CD14-positive monocyte (primary cell): ENCODE results near the gene GTF2H4. TPM values are rescaled to one million over a fixed set of nuclear protein-coding genes. Genes with fewer than 3 reads are reported as not detected.
A peak's percentile ranks its signal among the peaks of the same experiment; 100 is the strongest.

Source experiments
- DNase-seq, 3 donors: peaks; one replicate each; pipeline ENCODE4 v3.0.0-alpha.2; 2011 to 2022
- H2AFZ ChIP-seq: 2 replicates; pipeline ENCODE4 v1.6.0; 2012; ENCODE audit warnings: mild to moderate bottlenecking, low read depth, low read length, inconsistent platforms; ENCODE audit not compliant: insufficient read depth, poor library complexity, severe bottlenecking
- H3K27ac ChIP-seq, 2 donors: 1 replicate in 1 of 2; 2 replicates in 1 of 2; pipeline ENCODE4 v1.5.1; 2012 to 2013; ENCODE audit warnings: low read length in 2 of 2, control low read depth in 1 of 2, inconsistent platforms in 1 of 2, low read depth in 1 of 2, mild to moderate bottlenecking in 1 of 2
- H3K27me3 ChIP-seq, 2 donors: one replicate each; pipeline versions ENCODE4 v1.6.0 to v1.6.1; 2011 to 2013; ENCODE audit warnings: low read length in 2 of 2; ENCODE audit not compliant: control insufficient read depth in 2 of 2, insufficient read depth in 2 of 2
- H3K36me3 ChIP-seq, 2 donors: replicated peaks in 1 of 2; 1 replicate in 1 of 2; 2 replicates in 1 of 2; pipeline versions ENCODE4 v1.5.1 to v1.6.1; 2012 to 2013; ENCODE audit warnings: low read length in 2 of 2, control low read depth in 1 of 2, inconsistent platforms in 1 of 2, mild to moderate bottlenecking in 1 of 2; ENCODE audit not compliant: insufficient read depth in 2 of 2, control insufficient read depth in 1 of 2
- H3K4me1 ChIP-seq, 2 donors: 1 replicate in 1 of 2; 2 replicates in 1 of 2; pipeline versions ENCODE4 v1.5.1 to v1.6.1; 2012 to 2013; ENCODE audit warnings: low read length in 2 of 2, control low read depth in 1 of 2, inconsistent platforms in 1 of 2, mild to moderate bottlenecking in 1 of 2, moderate library complexity in 1 of 2; ENCODE audit not compliant: insufficient read depth in 2 of 2, control insufficient read depth in 1 of 2
- H3K4me2 ChIP-seq: replicated peaks from 2 replicates; pipeline ENCODE3; 2012; ENCODE audit warnings: low read length, moderate library complexity, mild to moderate bottlenecking; ENCODE audit not compliant: poor library complexity, severe bottlenecking; ENCODE audit errors: extremely low read depth
- H3K4me3 ChIP-seq, 3 experiments: fragments of 200-600 bp in 1 of 3; sonication (generic) in 1 of 3; replicated peaks in 1 of 3; 1 replicate in 2 of 3; 2 replicates in 1 of 3; pipeline ENCODE4 v1.5.1; 2011 to 2013; ENCODE audit warnings: low read length in 3 of 3, mild to moderate bottlenecking in 3 of 3, control low read depth in 2 of 3, low read depth in 2 of 3, inconsistent platforms in 1 of 3, moderate library complexity in 1 of 3
- H3K79me2 ChIP-seq: 2 replicates; pipeline ENCODE4 v1.6.0; 2012; ENCODE audit warnings: mild to moderate bottlenecking, control low read depth, inconsistent platforms, low read length, moderate library complexity; ENCODE audit not compliant: insufficient read depth
- H3K9ac ChIP-seq: 2 replicates; pipeline ENCODE4 v1.6.0; 2017; ENCODE audit warnings: low read length, mild to moderate bottlenecking; ENCODE audit not compliant: insufficient read depth, poor library complexity, severe bottlenecking
- H3K9me3 ChIP-seq, 2 donors: replicated peaks in 1 of 2; 1 replicate in 1 of 2; 2 replicates in 1 of 2; pipeline versions ENCODE4 v1.5.1 to v1.6.1; 2012 to 2013; ENCODE audit warnings: low read length in 2 of 2, control low read depth in 1 of 2; ENCODE audit not compliant: control insufficient read depth in 1 of 2, insufficient read depth in 1 of 2
- H4K20me1 ChIP-seq: 2 replicates; pipeline ENCODE4 v1.6.0; 2012; ENCODE audit warnings: mild to moderate bottlenecking, low read length, control low read depth, moderate library complexity; ENCODE audit not compliant: insufficient read depth
- H3K27ac Mint-ChIP-seq, 7 donors: one replicate each; pipeline ENCODE4 v1.8.0; 2020; ENCODE audit warnings: mild to moderate bottlenecking in 7 of 7, mixed read lengths in 7 of 7, moderate library complexity in 6 of 7, inconsistent platforms in 2 of 7
- H3K27me3 Mint-ChIP-seq, 3 donors: one replicate each; pipeline ENCODE4 v1.8.0; 2021 to 2022; ENCODE audit warnings: low read depth in 3 of 3, mild to moderate bottlenecking in 3 of 3, mixed read lengths in 3 of 3, moderate library complexity in 3 of 3, inconsistent platforms in 1 of 3
- H3K36me3 Mint-ChIP-seq, 2 donors: one replicate each; pipeline ENCODE4 v1.8.0; 2020; ENCODE audit warnings: mixed read lengths in 2 of 2, inconsistent platforms in 1 of 2, mild to moderate bottlenecking in 1 of 2
- H3K4me1 Mint-ChIP-seq: one replicate; pipeline ENCODE4 v1.8.0; 2020; ENCODE audit warnings: mild to moderate bottlenecking, mixed read lengths
- H3K4me3 Mint-ChIP-seq, 2 donors: one replicate each; pipeline ENCODE4 v1.8.0; 2020; ENCODE audit warnings: mild to moderate bottlenecking in 2 of 2, mixed read lengths in 2 of 2, moderate library complexity in 1 of 2
- H3K9me3 Mint-ChIP-seq, 7 donors: one replicate each; pipeline ENCODE4 v1.8.0; 2020 to 2022; ENCODE audit warnings: mixed read lengths in 7 of 7, mild to moderate bottlenecking in 6 of 7, moderate library complexity in 6 of 7, inconsistent platforms in 2 of 7
- CTCF ChIP-seq: fragments of 200-600 bp; IDR thresholded peaks from one replicate; pipeline ENCODE4 v1.8.0; 2022; ENCODE audit warnings: antibody characterized with exemption, mild to moderate bottlenecking
- WGBS: methylation state at CpG from one replicate; pipeline ENCODE4 v1.1.5; 2013; ENCODE audit warnings: missing lambda C conversion rate; ENCODE audit not compliant: insufficient coverage; 5-methylcytosine and 5-hydroxymethylcytosine counted together
- intact Hi-C, 2 donors: fragments of 100-400 bp; cut with micrococcal nuclease; formaldehyde crosslinking; loops; one replicate each; pipeline versions ENCODE4 v1.15.0 to v1.15.1; 2023
- polyA plus RNA-seq, 3 donors: library from polyadenylated mRNA; depleted of rRNA in 1 of 3; unstranded in 2 of 3; stranded (reverse) in 1 of 3; fragments of 300-500 nt in 2 of 3; fragments of >200 nt in 1 of 3; fragmentation: Illumina TruSeq in 2 of 3; gene quantifications; 1 replicate in 2 of 3; 2 replicates in 1 of 3; pipeline ENCODE4 v1.2.3, GENCODE V29; 2012 to 2021

The GTF2H4 gene
- polyA plus RNA-seq, 3 donors: 3.6 to 14.5 (median 6.0) TPM

DNA sequence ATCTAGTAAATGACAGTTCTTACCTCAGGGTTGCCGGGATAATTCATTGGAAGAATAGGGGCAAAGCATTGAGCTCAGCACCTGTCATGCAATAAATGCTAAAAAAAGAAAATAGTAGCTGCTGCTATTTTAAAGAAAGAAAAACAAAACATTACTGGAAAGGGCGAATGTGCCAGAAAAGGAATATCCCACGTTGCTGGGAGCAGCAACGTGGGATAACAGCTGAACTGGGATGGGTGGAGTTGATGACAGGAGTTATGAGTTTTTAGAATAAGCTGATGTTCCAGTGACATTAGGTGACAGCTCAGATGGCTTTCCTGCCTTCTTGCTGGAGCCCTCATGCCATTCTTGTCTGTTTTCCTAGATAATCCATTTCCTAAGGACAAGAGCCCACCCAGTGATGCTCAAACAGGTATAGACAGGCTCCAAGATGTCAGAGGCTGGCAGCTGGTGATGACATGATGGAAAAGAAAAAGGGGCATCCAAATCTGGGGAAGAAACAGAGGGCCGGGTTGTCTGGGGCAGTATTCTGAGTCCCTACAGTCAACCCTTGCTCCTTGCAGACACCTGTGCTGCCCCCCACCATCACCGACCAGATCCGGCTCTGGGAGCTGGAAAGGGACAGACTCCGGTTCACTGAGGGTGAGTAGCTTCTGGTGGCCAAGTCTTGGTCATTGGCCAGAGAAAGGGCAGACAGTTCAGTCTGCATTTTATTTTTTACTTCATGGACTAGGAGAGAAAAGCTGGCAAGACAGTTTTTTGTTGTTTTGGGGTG, 4.9 kb downstream of the GTF2H4 start:
- H3K9me3 Mint-ChIP-seq: no peaks in the 10 kb centered on the region
- intact Hi-C loops: loop anchor here in 1 of 2 donors (10.0 kb wide), 1 partner anchor 172 kb away; no protein-coding TSS in a partner anchor
- no peak for DNase-seq
- Histone ChIP-seq H3K79me2 (peaks cover 14% of the 10 kb centered on the region), H3K4me3 (no peak overlapping the region), H3K4me2 (no peak overlapping the region), H3K9me3 (no peaks in the 10 kb centered on the region), H3K4me1 (peaks cover 22 to 35% of the 10 kb centered on the region in 2 donors), H4K20me1 (no peaks in the 10 kb centered on the region), H3K36me3 (peaks cover 32 to 51% of the 10 kb centered on the region in 2 donors), H2AFZ (no peak overlapping the region), H3K9ac (no peak overlapping the region), H3K27ac (no peak overlapping the region), H3K27me3 (no peaks in the 10 kb centered on the region)
- no peak overlapping the region for H3K27ac Mint-ChIP-seq
- no peak overlapping the region for H3K4me3 Mint-ChIP-seq
- H3K36me3 Mint-ChIP-seq: peaks cover 44 to 48% of the 10 kb centered on the region in 2 donors
- no peak for TF ChIP-seq CTCF
- 94% methylated on average over 4 of the region's 8 CpGs for WGBS
- H3K27me3 Mint-ChIP-seq: no peaks in the 10 kb centered on the region
- H3K4me1 Mint-ChIP-seq: peaks cover 36% of the 10 kb centered on the region

- peaks cover 49 to 56% of the 10 kb centered on the region in 2 donors for H3K36me3 Mint-ChIP-seq
- Histone ChIP-seq H3K4me2 (peak overlapping the region; percentile 98), H3K79me2 (peaks cover 7% of the 10 kb centered on the region), H3K4me1 (peaks cover 17 to 28% of the 10 kb centered on the region in 2 donors), H3K4me3 (peak overlapping the region; percentile 62 to 90 (median 64)), H4K20me1 (no peaks in the 10 kb centered on the region), H3K27ac (no peak overlapping the region), H2AFZ (peak overlapping the region; percentile 96), H3K9me3 (no peaks in the 10 kb centered on the region), H3K27me3 (no peaks in the 10 kb centered on the region), H3K9ac (peak overlapping the region; percentile 74), H3K36me3 (peaks cover 35 to 59% of the 10 kb centered on the region in 2 donors)
- H3K27ac Mint-ChIP-seq: peak overlapping the region in 5 of 7 donors; percentile 55 to 87 (median 68)
- intact Hi-C loops: loop anchor here in 1 of 2 donors (10.0 kb wide), 1 partner anchor 171 kb away; no protein-coding TSS in a partner anchor
- no peaks in the 10 kb centered on the region for H3K27me3 Mint-ChIP-seq
- 28% methylated on average over 30 of the region's 31 CpGs for WGBS
- no peaks in the 10 kb centered on the region for H3K9me3 Mint-ChIP-seq
- no peak for TF ChIP-seq CTCF
- H3K4me1 Mint-ChIP-seq: peaks cover 28% of the 10 kb centered on the region
- no peak for DNase-seq
- peak overlapping the region; percentile 94 to 96 for H3K4me3 Mint-ChIP-seq
These were observed 5.7 kb downstream of the GTF2H4 start for GRCh38 chr6:30913721-30914075.
